Immature natural killer cell (primary cell): ENCODE results near the gene SNAPC2. TPM values are rescaled to one million over a fixed set of nuclear protein-coding genes. Genes with fewer than 3 reads are reported as not detected.

ENCODE experiments used
- DNase-seq, 3 donors: peaks; one replicate each; pipeline ENCODE4 v3.0.0; 2022; ENCODE audit warnings: mixed read lengths in 1 of 3
- H3K27ac Mint-ChIP-seq, 6 donors: one replicate each; pipeline ENCODE4 v1.8.0; 2020; ENCODE audit warnings: mixed read lengths in 6 of 6, mild to moderate bottlenecking in 5 of 6, inconsistent platforms in 4 of 6, moderate library complexity in 3 of 6
- H3K27me3 Mint-ChIP-seq, 3 donors: one replicate each; pipeline ENCODE4 v1.8.0; 2020 to 2021; ENCODE audit warnings: low read depth in 3 of 3, mild to moderate bottlenecking in 3 of 3, mixed read lengths in 3 of 3, moderate library complexity in 3 of 3, inconsistent platforms in 1 of 3
- H3K36me3 Mint-ChIP-seq, 3 donors: one replicate each; pipeline ENCODE4 v1.8.0; 2020; ENCODE audit warnings: mixed read lengths in 3 of 3, inconsistent platforms in 2 of 3, mild to moderate bottlenecking in 2 of 3
- H3K4me1 Mint-ChIP-seq, 2 donors: one replicate each; pipeline ENCODE4 v1.8.0; 2020; ENCODE audit warnings: inconsistent platforms in 2 of 2, mild to moderate bottlenecking in 2 of 2, mixed read lengths in 2 of 2, moderate library complexity in 1 of 2
- H3K4me3 Mint-ChIP-seq, 5 donors: one replicate each; pipeline ENCODE4 v1.8.0; 2020; ENCODE audit warnings: mild to moderate bottlenecking in 5 of 5, mixed read lengths in 5 of 5, inconsistent platforms in 3 of 5, moderate library complexity in 3 of 5
- H3K9me3 Mint-ChIP-seq, 6 donors: one replicate each; pipeline ENCODE4 v1.8.0; 2020; ENCODE audit warnings: mild to moderate bottlenecking in 6 of 6, mixed read lengths in 6 of 6, inconsistent platforms in 4 of 6, moderate library complexity in 3 of 6
- polyA plus RNA-seq, 3 donors: library from polyadenylated mRNA; unstranded; fragments of 300-500 nt; fragmentation: Illumina TruSeq; gene quantifications; one replicate each; pipeline ENCODE4 v1.2.3, GENCODE V29; 2021

SNAPC2 gene
- polyA plus RNA-seq, 3 donors from 2014 or later: 15.6 to 31.1 (median 17.0) TPM

DNA sequence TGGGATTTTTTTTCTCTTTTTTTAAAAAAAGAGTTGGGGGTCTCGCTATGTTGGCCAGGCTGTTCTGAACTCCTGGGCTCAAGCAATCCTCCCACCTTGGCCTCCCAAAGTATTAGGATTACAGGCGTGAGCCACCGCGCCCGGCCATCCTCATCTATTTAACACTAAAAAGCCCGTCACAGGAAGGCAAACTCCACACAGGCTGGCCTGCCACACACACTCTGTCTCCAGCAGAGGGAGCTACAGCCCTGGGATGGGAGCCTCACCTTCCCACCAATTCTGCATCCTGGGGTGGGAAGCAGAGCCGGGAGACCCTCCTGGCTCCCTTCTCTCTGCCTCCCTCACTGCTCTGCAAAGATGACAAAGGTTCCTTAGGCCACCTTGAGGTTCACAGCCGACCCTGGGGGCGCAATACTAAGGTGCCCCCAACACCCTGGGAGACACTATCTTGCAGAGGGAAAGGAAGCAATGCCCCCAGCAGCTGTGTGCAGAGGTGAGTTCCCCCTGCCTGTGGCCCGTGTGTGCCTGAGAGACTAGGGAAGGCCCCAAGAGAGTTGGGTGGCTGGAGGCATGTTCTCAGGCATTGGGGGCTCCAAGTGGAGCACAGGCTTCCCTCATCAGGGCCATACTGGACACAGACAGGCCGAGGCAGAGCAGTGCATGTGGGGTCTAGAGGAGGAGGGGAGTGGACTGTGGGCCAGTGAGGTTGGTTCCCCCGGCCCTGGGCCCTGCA lies 50.7 kb downstream of the SNAPC2 start:
- Mint-ChIP-seq H3K4me1 (peaks cover 4 to 17% of the 10 kb centered on the region in 2 donors), H3K9me3 (no peaks in the 10 kb centered on the region), H3K27ac (peak overlapping the region in 1 of 6 donors; percentile 50), H3K4me3 (no peak overlapping the region), H3K27me3 (no peaks in the 10 kb centered on the region), H3K36me3 (peaks cover 0 to 17% (median 4%) of the 10 kb centered on the region in 3 donors)
- peak; percentile 9 to 22 (median 17) for DNase-seq

DNA sequence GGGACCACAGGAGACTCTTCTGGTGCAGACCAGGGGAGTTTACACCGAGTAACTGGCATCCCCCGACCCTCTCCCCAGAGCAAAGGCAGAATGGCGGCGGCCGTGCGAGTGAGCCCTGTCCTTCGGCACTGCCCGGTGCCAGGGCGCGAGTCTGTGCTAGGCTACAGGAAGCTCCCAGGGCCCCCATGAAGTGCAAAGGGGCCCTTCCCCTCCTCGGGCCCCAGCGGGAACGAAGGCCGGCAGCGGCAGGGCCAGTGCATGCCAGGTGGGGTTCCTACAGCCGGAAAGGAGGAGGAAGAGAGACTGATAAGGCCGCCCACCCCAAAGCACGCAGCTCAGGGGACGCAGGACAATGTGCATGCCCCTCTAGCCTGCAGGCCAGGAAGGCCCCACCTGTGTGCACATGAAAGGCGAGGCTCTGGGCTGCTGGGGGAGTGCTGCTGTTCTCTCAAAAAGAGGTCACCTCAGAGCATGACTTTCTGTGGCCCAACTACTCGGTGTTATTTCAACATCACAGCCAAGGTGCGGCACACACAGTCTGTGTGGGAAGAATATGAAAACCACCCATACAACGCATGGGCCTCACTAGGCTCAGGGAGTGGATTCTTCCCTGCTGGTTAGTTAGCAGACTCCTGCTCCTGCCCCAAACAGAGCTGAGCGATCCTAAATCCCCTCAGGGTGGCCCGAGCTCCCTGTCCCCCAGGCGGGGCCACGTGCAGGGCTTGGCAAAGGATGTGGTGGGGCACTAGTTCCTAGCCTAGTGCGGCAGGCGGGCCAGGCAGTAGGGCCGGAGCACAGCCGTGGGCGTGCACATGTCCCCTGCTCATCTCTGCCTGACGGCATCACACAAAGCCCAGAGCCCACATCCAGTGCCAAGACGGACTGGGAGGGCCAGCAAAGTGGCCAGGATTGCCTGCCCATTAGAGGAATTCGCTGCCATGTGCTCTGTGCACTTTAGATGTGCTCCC lies 51.7 kb downstream of the SNAPC2 start:
- H3K9me3 Mint-ChIP-seq: no peaks in the 10 kb centered on the region
- no peak for DNase-seq
- H3K4me1 Mint-ChIP-seq: peaks cover 4 to 17% of the 10 kb centered on the region in 2 donors
- no peak overlapping the region for H3K27ac Mint-ChIP-seq
- no peaks in the 10 kb centered on the region for H3K27me3 Mint-ChIP-seq
- H3K36me3 Mint-ChIP-seq: peaks cover 0 to 12% (median 0%) of the 10 kb centered on the region in 3 donors
- no peak overlapping the region for H3K4me3 Mint-ChIP-seq

Other genes with a start within 250 kb of the SNAPC2 start
- under 1 TPM in 1 of 3 donors, not detected in 2; 0.14 TPM for gene MCEMP1, start 243.2 kb upstream of the SNAPC2 start, polyA plus RNA-seq
- gene TRAPPC5, start 239.5 kb upstream of the SNAPC2 start, polyA plus RNA-seq: 100 to 1,000 TPM; 109 to 217 (median 115) TPM
- under 1 TPM in 2 of 3 donors, not detected in 1; 0.29 to 0.50 TPM for gene FCER2, start 218.2 kb upstream of the SNAPC2 start, polyA plus RNA-seq
- gene CLEC4G, start 188.2 kb upstream of the SNAPC2 start, polyA plus RNA-seq: under 1 TPM in 1 of 3 donors, not detected in 2; 0.43 TPM
- gene CD209, start 172.8 kb upstream of the SNAPC2 start, polyA plus RNA-seq: not detected
- gene CLEC4M, start 157.1 kb upstream of the SNAPC2 start, polyA plus RNA-seq: not detected
- gene EVI5L, start 90.1 kb upstream of the SNAPC2 start, polyA plus RNA-seq: 1 to 10 TPM; 1.6 to 5.1 (median 2.7) TPM
- not detected for gene PRR36, start 45.9 kb upstream of the SNAPC2 start, polyA plus RNA-seq
- not detected for gene LRRC8E, start 31.8 kb upstream of the SNAPC2 start, polyA plus RNA-seq
- gene MAP2K7, start 16.5 kb upstream of the SNAPC2 start, polyA plus RNA-seq: 1 to 10 TPM; 2.0 to 4.4 (median 2.7) TPM
- gene TGFBR3L, start 5.5 kb upstream of the SNAPC2 start, polyA plus RNA-seq: under 1 TPM in 1 of 3 donors, not detected in 2; 0.86 TPM
- gene CTXN1, start 5.8 kb downstream of the SNAPC2 start, polyA plus RNA-seq: not detected
- 10 to 100 TPM; 12.7 to 22.1 (median 14.7) TPM for gene TIMM44, start 23.3 kb downstream of the SNAPC2 start, polyA plus RNA-seq
- 10 to 100 TPM; 48.9 to 62.0 (median 54.1) TPM for gene ELAVL1, start 85.3 kb downstream of the SNAPC2 start, polyA plus RNA-seq
- gene CCL25, start 132.4 kb downstream of the SNAPC2 start, polyA plus RNA-seq: 1 to 10 TPM in 1 of 3 donors, under 1 TPM in 1, not detected in 1; 0.57 to 1.1 TPM
- gene FBN3, start 229.3 kb downstream of the SNAPC2 start, polyA plus RNA-seq: not detected